Measurements from ENCODE around the gene XYLT1.

Gene XYLT1

GRCh38 chr16:17371299-17371698 is 99.5 kb downstream of the XYLT1 start (continued):
- TF ChIP-seq POU6F1 (CRISPR knock-in tag; IDR thresholded peaks at IDR 0.05; ENCODE audit: borderline replicate concordance, low read depth) (no peak), ESRRG (CRISPR knock-in tag; IDR thresholded peaks at IDR 0.05) (no peak), ZFP3 (CRISPR knock-in tag; IDR thresholded peaks at IDR 0.05) (no peak), ZC3H10 (CRISPR knock-in tag; IDR thresholded peaks at IDR 0.05) (no peak), ZNF70 (CRISPR knock-in tag; IDR thresholded peaks at IDR 0.05) (no peak), ZNF8 (CRISPR knock-in tag; IDR thresholded peaks at IDR 0.05) (no peak)

- no peak for ATAC-seq
- TF ChIP-seq ISL1 (CRISPR knock-in tag; IDR thresholded peaks at IDR 0.05) (no peak), ESRRG (CRISPR knock-in tag; IDR thresholded peaks at IDR 0.05) (no peak), TCF4 (CRISPR knock-in tag; IDR thresholded peaks at IDR 0.05; ENCODE audit: borderline replicate concordance) (no peak), BACH2 (CRISPR knock-in tag; IDR thresholded peaks at IDR 0.05; ENCODE audit: borderline replicate concordance) (no peak), PATZ1 (CRISPR knock-in tag; IDR thresholded peaks at IDR 0.05; ENCODE audit: borderline replicate concordance) (no peak), POU6F1 (CRISPR knock-in tag; IDR thresholded peaks at IDR 0.05; ENCODE audit: borderline replicate concordance, low read depth) (no peak), CSDC2 (CRISPR knock-in tag; IDR thresholded peaks at IDR 0.05) (no peak), ZFP3 (CRISPR knock-in tag; IDR thresholded peaks at IDR 0.05) (no peak), ZNF565 (CRISPR knock-in tag; conservative IDR thresholded peaks at IDR 0.05; ENCODE audit: low read depth) (no peak), SNAI2 (CRISPR knock-in tag; IDR thresholded peaks at IDR 0.05) (no peak)
- TF ChIP-seq, protein P1, sequence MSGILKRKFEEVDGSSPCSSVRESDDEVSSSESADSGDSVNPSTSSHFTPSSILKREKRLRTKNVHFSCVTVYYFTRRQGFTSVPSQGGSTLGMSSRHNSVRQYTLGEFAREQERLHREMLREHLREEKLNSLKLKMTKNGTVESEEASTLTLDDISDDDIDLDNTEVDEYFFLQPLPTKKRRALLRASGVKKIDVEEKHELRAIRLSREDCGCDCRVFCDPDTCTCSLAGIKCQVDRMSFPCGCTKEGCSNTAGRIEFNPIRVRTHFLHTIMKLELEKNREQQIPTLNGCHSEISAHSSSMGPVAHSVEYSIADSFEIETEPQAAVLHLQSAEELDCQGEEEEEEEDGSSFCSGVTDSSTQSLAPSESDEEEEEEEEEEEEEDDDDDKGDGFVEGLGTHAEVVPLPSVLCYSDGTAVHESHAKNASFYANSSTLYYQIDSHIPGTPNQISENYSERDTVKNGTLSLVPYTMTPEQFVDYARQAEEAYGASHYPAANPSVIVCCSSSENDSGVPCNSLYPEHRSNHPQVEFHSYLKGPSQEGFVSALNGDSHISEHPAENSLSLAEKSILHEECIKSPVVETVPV (CRISPR knock-in tag; IDR thresholded peaks at IDR 0.05): no peak
Measured at GRCh38 chr16:17370731-17371285, 100.0 kb downstream of the XYLT1 start.

- peak; percentile 27; the same call in 2 of the 3 replicates for ATAC-seq
- TF ChIP-seq ZNF8 (CRISPR knock-in tag; IDR thresholded peaks at IDR 0.05) (no peak), ESRRG (CRISPR knock-in tag; IDR thresholded peaks at IDR 0.05) (no peak), BACH2 (CRISPR knock-in tag; IDR thresholded peaks at IDR 0.05; ENCODE audit: borderline replicate concordance) (no peak), OSR1 (CRISPR knock-in tag; IDR thresholded peaks at IDR 0.05) (no peak), CREB5 (CRISPR knock-in tag; IDR thresholded peaks at IDR 0.05; ENCODE audit: low read depth) (no peak), PATZ1 (CRISPR knock-in tag; IDR thresholded peaks at IDR 0.05; ENCODE audit: borderline replicate concordance) (no peak), PPARA (CRISPR knock-in tag; IDR thresholded peaks at IDR 0.05; ENCODE audit: borderline replicate concordance) (no peak), ZC3H10 (CRISPR knock-in tag; IDR thresholded peaks at IDR 0.05) (no peak)
- TF ChIP-seq, protein P2, sequence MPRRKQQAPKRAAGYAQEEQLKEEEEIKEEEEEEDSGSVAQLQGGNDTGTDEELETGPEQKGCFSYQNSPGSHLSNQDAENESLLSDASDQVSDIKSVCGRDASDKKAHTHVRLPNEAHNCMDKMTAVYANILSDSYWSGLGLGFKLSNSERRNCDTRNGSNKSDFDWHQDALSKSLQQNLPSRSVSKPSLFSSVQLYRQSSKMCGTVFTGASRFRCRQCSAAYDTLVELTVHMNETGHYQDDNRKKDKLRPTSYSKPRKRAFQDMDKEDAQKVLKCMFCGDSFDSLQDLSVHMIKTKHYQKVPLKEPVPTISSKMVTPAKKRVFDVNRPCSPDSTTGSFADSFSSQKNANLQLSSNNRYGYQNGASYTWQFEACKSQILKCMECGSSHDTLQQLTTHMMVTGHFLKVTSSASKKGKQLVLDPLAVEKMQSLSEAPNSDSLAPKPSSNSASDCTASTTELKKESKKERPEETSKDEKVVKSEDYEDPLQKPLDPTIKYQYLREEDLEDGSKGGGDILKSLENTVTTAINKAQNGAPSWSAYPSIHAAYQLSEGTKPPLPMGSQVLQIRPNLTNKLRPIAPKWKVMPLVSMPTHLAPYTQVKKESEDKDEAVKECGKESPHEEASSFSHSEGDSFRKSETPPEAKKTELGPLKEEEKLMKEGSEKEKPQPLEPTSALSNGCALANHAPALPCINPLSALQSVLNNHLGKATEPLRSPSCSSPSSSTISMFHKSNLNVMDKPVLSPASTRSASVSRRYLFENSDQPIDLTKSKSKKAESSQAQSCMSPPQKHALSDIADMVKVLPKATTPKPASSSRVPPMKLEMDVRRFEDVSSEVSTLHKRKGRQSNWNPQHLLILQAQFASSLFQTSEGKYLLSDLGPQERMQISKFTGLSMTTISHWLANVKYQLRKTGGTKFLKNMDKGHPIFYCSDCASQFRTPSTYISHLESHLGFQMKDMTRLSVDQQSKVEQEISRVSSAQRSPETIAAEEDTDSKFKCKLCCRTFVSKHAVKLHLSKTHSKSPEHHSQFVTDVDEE (CRISPR knock-in tag; IDR thresholded peaks at IDR 0.05): no peak
Measured at GRCh38 chr16:17370223-17370707, 100.5 kb downstream of the XYLT1 start.
